H4 (cell line): ENCODE results near the gene ARL5C. TPM values are rescaled to one million over a fixed set of nuclear protein-coding genes. Genes with fewer than 3 reads are reported as not detected.

Experiments
- DNase-seq: peaks from one replicate; pipeline ENCODE4 v3.0.0-alpha.2; 2015; ENCODE audit warnings: low spot score
- total RNA-seq: library from RNA; depleted of rRNA; stranded (reverse); fragments of >200 nt; shearing (Covaris generic); gene quantifications from 2 replicates; pipeline ENCODE4 v1.2.3, GENCODE V29; 2014

ARL5C gene
- total RNA-seq, 1 experiment from 2014 or later = not detected

- no peak for DNase-seq
These were observed 1.5 kb upstream of the ARL5C start for GRCh38 chr17:39167476-39167875.

DNA sequence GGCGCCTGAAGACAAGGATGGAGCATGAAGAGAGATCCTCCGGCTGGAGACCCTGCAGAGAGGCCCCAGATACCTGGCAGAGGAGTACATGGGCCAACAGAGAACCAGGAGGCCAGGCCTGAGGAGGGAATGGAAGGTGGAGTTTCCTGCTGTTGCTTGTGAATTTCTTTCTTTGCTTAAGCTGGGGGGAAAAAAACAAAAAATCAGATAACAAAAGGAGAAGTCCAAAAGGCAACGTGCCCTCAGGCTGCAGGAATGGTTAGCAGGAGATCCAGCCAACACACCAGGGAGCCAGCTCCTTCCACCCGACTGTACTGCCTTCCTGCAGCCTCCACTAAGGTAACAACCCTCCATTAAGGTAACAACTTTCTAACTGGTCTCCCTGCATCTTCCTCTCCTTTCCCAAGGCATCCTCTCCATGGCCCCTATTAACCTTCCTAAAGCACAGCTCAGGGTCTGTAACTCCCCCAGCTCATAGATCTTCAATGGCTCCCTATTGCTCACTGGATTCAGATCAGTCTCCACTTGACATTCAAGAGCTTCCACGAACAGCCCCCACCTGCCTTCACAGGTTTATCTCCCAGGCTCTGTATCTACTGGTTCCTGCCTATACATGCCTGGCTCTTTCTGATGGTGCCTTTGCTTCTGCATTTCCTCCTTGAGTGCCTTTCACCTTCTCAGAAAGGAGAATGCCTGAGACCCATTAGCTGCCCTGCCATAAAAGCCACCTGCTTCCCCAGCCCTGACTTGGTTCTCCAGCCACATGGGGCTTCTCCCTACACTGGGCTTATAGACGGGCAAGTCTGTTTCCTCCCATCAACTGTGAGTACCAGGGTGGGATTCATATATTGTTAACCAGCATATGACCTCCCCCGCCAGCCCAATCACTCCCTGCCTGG is 725 bp upstream of the ARL5C start:
- DNase-seq = no peak

DNA sequence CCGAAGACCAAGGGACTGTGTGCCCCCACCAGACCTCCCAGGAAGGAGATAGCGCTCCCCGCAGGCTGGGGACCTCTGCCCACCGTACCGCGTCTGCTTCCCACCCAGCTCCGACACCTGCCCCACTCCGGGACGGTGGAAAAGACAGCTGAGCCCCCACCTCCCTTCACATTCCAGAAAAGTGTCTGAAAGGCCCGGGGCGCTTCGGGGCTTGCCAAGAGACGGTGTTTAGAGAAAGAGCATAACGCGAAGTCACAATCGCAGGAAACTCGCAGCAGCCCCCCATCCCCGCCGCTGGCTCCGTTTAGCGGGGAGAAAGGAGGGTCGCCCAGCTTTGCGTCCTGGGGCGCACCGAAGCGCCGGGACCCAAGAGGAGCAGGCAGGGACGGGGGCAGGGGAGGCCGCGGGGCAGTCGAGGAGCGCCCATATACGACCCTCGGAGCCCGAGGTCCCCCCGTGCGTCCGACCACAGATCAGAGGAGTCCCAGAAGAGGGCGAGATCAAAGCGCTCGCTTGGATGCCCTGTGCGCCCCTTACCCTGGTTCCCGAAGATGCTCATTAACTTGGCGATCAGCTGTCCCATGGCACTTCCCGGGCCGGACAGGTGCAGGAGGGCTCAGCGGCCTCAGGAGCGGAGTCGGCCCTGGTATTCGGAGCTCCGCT is 652 bp downstream of the ARL5C start:
- DNase-seq = no peak

DNA sequence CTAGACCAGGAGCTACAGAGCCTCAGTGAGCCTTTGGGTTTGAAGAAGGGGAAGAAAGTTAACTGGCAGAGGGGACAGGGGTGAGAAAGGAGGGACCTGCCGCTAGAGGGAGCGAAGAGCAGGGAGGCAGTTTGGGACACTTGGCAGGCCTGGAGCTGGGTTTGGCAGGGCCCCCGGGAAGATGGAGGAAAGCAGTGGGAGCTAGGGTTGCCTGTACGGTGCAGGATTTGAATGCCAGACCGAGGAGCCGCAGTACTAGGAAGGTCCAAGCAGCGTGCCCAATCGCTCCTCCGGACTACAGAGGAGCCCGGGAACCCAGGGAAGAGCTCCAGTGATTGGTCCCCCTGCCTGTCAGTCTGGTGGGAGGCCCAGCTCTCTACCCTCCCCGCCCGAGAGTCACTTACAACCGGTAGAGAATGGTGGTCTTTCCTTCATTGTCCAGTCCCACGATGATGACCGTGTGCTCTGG is 1.3 kb downstream of the ARL5C start:
- peak; percentile 65 for DNase-seq

- no peak for DNase-seq
These were observed 4.0 kb downstream of the ARL5C start for GRCh38 chr17:39161962-39162361.

- DNase-seq = no peak
These were observed 7.3 kb downstream of the ARL5C start for GRCh38 chr17:39158623-39159022.

DNA sequence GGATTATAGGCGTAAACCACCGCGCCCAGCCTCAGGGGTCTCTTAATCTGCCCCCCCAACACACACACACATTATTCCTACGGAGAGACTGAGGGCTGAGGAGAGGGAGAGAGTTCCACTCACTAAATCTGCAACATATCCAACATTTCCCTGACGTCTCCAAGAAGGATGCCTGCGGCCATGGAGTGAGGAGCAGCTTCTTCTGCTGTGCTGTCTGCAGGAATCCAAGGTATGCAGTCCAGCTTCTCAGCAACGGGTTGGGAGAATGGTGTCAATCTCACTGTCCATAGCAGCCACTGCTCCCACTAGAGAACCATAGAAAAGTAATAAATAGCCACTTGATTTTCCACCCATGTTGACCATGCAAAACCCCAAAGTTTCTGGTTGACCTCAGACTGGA is 9.5 kb downstream of the ARL5C start:
- no peak for DNase-seq

DNA sequence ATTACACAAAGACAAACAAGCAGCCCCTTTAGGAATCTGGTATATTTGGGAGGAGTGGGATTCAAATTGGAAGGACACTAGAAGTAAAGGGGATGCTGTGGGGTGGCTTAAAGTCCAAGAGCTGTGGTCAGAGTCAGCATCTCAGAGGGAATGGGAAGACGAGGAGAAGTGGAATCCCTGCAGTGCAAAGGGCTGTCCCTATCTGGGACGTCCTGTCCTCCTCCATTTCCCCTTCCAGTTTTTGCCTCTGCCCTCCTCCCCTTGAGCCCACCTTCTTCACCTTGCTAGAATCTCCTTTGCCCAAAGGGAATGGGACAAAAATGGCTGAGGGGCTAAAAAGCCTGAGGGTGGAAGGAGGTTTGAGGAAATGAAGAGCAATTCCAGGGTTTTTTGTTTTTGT is 10.3 kb downstream of the ARL5C start:
- DNase-seq = no peak

- peak; percentile 83 for DNase-seq
These were observed 12.3 kb downstream of the ARL5C start for GRCh38 chr17:39153599-39154051.

DNA sequence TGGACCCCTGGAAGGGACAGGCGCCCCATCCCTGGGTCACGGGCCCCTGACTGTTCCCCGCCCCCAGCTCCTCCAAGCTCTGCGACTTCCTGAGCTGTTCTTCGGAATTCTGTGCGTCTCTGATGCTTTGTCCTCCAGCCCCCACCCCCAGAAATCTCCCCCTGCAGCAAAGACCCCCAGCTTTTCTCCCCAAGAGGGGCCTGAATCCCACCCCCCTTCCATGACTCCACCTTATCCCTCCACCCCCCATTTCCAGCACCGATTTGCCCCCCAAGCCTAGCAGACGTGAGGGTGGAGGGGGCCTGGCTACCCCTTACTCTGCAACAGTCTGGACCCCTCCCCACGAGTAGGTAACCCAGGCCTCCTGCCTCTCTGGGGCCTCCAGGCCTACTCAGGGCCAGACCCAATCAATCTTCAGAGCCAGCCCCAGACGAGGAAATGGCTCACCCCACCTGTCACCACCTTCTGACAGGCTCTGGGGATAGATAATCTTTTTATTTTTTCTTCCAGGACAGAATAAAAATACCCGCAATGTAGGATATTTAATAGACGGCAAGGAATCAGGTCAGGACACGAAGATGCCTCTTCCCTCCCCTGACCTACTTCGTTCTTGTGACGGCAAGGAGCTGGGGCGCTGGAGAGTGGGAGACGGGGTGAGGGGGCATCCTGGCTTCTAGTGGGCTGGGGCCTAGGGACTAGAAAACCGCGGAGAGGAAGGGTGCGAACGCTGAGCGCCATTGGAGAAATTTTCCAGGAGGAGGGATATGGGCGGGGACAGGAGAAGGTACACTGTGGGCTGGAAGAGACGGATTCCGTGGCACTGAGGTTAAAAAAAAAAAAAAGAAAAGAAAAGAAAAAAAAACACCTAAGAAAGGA is 13.8 kb downstream of the ARL5C start:
- no peak for DNase-seq

DNA sequence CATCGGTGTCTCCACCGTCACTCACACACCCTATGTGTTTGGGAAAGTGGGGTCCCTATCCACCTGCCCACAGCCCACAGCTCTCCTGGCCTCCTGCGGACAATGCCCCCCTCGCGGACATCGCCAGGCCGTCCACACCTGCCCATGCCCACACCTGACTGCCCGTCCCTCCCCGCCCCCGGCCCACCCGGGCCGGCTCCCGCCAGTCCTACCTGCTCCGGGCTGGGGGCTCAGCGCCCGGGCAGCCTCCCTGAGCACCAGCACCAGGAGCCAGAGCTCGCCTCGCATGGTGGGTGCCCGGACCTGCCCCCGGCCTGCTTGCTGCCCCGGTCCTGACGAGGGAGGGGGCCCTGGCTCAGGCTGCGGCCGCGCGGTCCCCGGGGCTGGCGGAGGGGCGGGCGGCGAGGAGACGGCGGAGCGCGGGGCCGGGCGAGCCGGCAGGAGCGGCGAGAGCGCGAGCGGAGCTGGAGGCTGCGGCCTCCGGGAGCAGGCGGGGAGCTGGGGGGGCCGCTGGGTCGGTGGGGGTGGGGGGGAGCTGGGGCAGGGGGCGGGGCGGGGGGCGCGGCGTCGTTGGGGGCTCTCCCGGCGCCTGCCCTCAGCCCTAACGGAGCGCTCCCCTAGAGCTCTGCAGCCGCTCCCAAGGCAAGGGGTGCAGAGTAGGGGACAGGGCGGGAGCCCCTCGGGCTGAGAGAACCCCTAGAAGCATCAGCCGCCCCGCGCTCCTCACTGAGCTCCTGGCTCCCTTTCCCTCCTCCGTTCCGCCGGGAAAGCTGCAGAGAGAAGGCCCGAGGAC is 14.6 kb downstream of the ARL5C start, which contains the start of gene PLXDC1:
Gene PLXDC1, minus strand, starts transcription at position 488 of the 793 bp plus-strand sequence. Its CDS starts 200 bp downstream, at position 288.
- no peak for DNase-seq

DNA sequence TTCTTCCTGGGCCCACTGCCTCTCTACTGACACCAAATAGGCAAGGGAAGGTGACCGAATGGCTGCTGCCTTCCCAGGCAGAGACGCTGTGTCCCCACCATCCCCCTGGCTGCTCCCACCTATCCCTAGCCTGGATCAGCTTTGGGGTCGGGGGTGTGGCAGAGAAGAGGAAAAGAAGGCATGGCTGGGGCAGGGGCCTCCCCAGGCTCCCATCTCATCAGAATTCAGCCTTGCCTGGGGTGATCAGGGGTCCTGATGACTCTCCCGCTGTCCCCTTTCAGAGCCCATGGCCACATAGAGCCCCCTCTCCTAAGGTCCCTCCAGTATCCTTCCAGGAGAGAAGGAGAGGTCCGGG is 15.2 kb downstream of the ARL5C start:
- no peak for DNase-seq

- DNase-seq = no peak
These were observed 15.8 kb downstream of the ARL5C start for GRCh38 chr17:39150104-39150634.

GRCh38 chr17:39147221-39148185 is 18.5 kb downstream of the ARL5C start:
- DNase-seq = no peak

GRCh38 chr17:39146273-39146672 is 19.7 kb downstream of the ARL5C start:
- no peak for DNase-seq

DNA sequence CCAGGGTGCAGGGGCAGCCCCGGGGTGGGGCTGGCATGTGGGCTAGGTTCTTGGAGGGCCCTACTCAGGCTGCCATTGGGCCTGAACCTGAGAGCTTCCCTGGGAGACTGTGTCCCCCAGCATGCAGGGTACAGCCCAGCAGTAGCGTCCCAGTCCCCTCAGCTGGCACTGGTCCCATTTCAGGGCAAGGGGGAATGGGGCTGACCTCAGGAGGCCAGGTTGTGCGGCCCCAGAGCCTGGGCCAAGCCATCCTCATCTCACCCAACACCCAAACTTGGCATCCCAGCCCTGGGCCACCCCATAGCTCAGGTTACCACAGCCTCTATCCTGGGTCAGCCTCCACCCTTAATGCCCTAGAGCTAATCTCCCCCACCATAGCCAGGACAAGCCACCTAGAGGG is 20.8 kb downstream of the ARL5C start:
- no peak for DNase-seq

GRCh38 chr17:39144416-39144840 is 21.5 kb downstream of the ARL5C start:
- peak; percentile 92 for DNase-seq

- no peak for DNase-seq
These were observed 22.3 kb downstream of the ARL5C start for GRCh38 chr17:39143552-39144093.
